H1 (cell line): Measurements from ENCODE around the gene TEX14.

Source experiments
- BRCA1 ChIP-seq: IDR thresholded peaks from 2 replicates; pipeline ENCODE4 v1.6.1; 2012; ENCODE audit warnings: low read depth, low read length, improper control_type of control experiment
- CEBPB ChIP-seq: IDR thresholded peaks from 2 replicates; pipeline ENCODE4 v1.6.1; 2012; ENCODE audit warnings: low read depth, low read length
- CTCF ChIP-seq, 3 experiments: IDR thresholded peaks; 1 replicate in 2 of 3; 2 replicates in 1 of 3; pipeline versions ENCODE4 v1.5.1 to v1.6.1; 2011; ENCODE audit warnings: low read length in 3 of 3, mild to moderate bottlenecking in 3 of 3, inconsistent platforms in 2 of 3, low read depth in 1 of 3, moderate library complexity in 1 of 3; ENCODE audit not compliant: insufficient read depth in 1 of 3; ENCODE audit errors: control extremely low read depth in 1 of 3
- EP300 ChIP-seq, 2 experiments: IDR thresholded peaks; 1 replicate in 1 of 2; 2 replicates in 1 of 2; pipeline ENCODE4 v1.6.1; 2011 to 2012; ENCODE audit warnings: low read depth in 2 of 2, low read length in 2 of 2, mild to moderate bottlenecking in 2 of 2, borderline replicate concordance in 1 of 2, inconsistent platforms in 1 of 2, moderate library complexity in 1 of 2
- POLR2AphosphoS5 ChIP-seq: IDR thresholded peaks from 2 replicates; pipeline ENCODE4 v1.6.1; 2011; ENCODE audit warnings: low read depth, low read length

DNA sequence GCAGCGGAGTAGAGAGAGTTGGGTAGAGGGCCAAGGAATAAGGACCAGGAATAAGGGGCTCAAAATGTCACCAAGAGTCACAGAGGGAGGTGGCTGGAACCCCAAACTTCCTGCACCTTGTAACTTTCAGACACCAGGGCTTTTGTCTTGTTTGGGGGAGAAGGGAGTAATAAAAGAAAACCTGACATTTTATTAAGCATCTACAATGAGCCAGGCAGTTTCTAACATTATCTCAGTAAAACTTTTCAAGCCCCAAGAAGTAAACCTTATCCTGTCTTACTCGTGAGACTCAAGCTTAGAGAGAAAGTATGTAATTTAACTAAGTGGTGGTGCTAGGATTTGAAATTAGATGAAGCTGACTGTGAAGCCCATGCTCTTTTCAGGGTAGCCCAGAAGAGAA lies 176.6 kb downstream of the TEX14 start:
- TF ChIP-seq CEBPB (no peak), CTCF (IDR thresholded peaks at IDR 0.05; ENCODE audit: control extremely low read depth in 1 of 3, insufficient read depth in 1 of 3, low read depth in 1 of 3, low read length in 3 of 3) (no peak), POLR2AphosphoS5 (no peak), EP300 (IDR thresholded peaks at IDR 0.05; ENCODE audit: borderline replicate concordance in 1 of 2, low read depth in 2 of 2, low read length in 2 of 2) (no peak), BRCA1 (no peak)
